HG03280 (cell line): ENCODE data around the gene SRGAP2.
A peak's percentile ranks its signal among the peaks of the same experiment; 100 is the strongest.
"Not testable (repeated sequence)": the region's sequence is repeated elsewhere in the genome, so short reads cannot be mapped to it uniquely, and the experiment has no call there.

Experiments used
- ATAC-seq: cut with Tn5 transposase; IDR thresholded peaks from one replicate; pipeline ENCODE4 v1.9.1; 2021; ENCODE audit warnings: mild to moderate bottlenecking, moderate library complexity; ENCODE audit not compliant: unreplicated experiment

Gene SRGAP2

DNA sequence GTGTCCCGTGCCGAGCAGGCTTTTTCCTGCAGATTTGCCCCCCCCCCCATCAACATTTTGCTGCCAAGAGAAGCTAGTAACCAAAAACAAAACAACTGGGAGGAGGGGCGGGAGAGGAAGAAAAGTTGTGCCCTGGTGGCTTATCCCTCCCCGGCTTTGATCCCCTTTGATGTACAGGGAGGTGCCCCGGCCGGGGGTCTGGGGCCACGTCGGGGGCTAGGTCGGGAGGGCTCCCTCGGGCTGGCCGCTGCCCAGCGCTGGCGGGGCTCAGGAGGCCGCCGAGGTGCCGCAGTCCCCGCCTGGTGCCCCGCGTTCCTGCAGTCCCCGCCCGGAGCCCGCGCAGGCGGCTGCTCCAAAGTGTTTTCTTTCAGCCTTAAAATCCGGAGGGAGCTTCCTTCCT is 1.5 kb downstream of the SRGAP2 start:
- not testable (repeated sequence) for ATAC-seq

DNA sequence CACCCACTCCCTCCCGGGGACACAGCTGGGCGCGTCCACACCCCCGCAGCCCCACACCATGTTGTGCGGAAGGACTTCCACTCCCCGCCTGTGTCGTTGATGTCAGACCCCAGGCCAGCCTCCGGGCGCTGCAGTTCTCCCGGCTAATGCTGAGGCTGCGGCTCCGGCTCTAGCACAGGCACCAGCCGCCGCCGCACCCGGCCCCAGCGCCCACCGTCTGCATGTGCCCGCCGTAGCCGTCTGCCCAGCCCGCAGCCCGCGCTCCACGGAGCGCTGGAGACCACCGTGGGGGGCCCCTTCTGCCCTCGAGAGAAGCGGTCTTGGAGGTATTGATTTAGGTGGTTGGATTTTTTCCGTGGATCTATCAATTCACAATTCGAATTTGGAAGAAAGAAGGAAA is 2.2 kb downstream of the SRGAP2 start:
- ATAC-seq, result not testable (repeated sequence)

DNA sequence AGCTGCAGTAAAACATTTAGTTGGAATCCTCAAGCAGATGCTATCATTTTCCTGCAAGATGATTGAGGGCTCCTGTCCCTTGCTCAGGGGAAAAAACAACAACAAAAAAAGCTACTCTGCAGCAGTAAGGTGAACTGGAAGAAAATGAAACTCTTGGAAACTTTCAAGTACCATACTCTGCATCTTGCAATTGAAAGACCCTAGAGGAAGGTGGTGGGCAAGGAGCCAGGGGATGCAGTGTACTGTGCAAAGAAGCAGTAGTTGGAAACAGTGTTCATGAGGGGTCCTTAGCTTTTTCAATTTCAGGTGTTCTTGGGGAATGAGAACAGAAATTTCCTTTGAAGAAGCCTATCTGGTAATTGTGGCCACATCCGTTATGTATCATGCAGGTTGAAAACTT is 7.5 kb downstream of the SRGAP2 start:
- ATAC-seq, result not testable (repeated sequence)

DNA sequence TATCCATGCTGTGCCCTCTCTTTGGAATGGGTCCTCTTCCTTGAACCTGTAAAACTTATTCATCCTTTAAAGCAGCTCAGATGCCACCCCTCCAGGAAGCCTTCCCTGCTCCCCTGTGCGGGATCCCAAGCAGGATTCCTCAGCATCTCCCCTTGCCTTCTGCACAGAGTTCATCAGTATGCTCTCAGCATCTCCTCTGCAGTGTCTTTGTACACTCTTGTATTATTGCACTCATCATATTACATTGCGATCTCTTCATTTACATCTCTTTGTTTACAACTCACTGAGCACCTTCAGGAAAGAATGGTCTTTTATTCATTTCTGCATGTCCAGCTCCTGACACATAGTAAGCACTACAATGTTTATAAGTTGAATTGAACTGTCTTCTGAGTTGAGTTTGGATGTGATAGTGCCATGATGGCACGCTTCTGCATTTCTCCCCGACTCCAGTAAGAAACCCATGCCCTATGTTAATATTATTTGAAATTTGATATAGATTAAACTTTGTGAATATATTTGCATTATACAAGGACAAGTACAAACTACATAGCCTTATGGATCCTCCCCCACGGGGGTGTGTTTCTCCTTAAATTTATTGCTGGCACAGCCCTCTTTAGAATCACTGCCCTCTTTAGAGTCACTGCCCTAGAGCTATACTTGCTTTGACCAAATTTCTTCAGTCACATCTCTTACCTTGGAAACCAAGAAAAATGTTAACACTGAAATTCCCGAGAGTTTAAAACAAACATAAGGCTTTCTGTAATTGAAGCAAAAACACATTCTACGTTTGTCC is 12.5 kb downstream of the SRGAP2 start:
- ATAC-seq, result not testable (repeated sequence)

DNA sequence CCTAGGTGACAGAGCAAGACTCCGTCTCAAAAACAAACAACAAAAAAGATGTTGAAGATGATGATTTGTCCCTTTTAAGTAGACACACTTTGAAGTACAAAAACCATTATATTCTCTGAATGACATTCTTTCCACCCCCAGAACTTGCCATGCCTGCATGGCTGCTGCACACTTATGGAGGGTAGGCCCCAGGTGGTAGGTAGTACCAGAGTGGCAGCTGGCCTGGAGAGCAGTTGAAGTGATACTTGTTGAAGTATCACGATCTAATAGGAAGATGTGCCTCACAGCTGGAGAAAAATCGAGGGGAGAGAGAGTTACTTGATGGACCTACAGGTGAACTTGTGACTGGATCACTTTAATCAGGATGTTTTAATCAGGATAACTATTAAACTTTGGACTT is 14.9 kb downstream of the SRGAP2 start:
- not testable (repeated sequence) for ATAC-seq

DNA sequence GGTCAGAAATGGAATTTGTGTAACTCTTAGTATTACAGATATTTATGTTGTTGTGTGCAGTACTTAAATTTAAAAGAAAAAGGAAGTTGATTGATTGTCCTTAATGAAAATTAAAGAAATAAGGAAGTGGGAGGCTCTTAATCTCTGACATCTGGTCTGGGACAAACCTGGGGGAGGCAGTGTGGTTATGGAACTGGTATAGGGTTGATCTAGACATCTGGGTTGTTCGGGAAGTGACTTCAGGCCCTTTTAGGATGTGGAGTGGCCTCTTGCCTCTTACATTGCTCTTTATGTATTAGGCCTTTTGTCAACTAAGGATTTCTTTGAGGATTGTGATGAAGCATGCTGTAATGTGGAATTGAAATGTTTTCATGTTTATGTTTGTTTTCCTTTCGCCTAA is 15.4 kb downstream of the SRGAP2 start:
- not testable (repeated sequence) for ATAC-seq

GRCh38 chr1:206219514-206220331 is 16.4 kb downstream of the SRGAP2 start:
- not testable (repeated sequence) for ATAC-seq

- ATAC-seq, result not testable (repeated sequence)
Measured at GRCh38 chr1:206220332-206221000, 17.1 kb downstream of the SRGAP2 start.

- ATAC-seq, result not testable (repeated sequence)
Measured at GRCh38 chr1:206221585-206221984, 18.2 kb downstream of the SRGAP2 start.

DNA sequence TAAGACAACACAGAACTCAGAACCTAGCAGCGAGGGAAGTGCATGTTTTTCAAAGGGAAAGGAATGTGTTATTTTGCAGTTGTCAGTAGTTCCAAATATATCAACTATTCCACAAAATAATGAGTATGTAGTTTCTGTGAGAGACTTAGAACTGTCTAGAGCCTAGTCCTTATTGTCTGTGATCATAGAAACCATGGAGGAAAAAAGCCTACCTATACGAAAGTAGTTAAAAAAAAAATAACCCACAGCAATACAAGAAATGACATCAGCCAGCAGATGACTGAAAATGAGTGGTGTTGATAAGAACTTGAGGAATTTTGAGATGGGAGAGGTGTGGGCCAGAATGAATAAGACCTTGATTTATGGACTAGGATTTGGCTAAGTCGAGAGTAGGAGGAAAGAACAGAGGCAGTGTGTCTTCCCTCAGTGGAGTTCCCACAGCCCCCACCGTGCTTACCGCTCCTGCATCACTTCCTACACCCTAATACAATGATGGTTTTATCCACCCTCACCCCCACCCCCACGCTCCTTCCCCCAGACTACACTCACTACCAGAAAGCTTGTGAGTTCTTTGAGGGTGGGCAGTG is 20.9 kb downstream of the SRGAP2 start:
- ATAC-seq, result not testable (repeated sequence)

- ATAC-seq, result not testable (repeated sequence)
Measured at GRCh38 chr1:206225386-206225785, 22.0 kb downstream of the SRGAP2 start.

DNA sequence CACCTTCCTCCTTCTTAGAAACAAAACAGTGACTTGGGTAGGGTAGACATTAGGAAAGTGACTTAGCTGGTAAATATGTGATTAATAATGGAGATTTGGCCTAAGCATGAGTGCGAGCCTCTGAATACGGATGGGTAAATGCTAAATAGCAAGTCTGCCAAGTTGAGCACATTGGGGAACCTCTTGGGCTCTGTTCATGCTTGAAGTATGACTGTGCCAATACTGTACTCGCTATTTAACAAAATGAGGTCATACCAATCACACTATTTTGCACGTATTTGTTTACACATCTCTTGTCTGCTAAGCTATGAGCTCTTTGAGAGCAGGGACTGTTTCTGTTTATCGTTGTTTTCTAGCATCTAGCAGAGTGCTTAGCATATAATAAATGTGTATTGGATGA is 23.5 kb downstream of the SRGAP2 start:
- not testable (repeated sequence) for ATAC-seq

DNA sequence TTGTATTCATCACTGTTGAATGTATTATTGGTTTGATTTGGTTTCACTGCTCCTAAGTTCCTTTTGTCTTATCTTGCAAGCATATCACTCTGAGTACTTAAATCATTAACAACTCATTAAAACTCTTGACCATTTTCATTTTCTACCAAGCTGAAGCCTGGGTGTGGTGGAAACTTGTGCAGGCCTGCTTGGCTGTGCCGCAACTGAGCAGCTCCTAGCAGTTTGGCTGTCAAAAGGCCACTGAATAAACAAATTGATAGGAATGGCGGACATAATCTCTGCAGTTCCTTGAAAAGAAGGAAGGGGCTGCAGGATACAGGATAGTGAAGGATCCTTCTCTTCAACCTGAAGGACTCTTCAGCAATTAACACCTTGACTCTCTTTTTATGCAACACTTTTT is 25.9 kb downstream of the SRGAP2 start:
- not testable (repeated sequence) for ATAC-seq

GRCh38 chr1:206231989-206232388 is 28.6 kb downstream of the SRGAP2 start:
- not testable (repeated sequence) for ATAC-seq

DNA sequence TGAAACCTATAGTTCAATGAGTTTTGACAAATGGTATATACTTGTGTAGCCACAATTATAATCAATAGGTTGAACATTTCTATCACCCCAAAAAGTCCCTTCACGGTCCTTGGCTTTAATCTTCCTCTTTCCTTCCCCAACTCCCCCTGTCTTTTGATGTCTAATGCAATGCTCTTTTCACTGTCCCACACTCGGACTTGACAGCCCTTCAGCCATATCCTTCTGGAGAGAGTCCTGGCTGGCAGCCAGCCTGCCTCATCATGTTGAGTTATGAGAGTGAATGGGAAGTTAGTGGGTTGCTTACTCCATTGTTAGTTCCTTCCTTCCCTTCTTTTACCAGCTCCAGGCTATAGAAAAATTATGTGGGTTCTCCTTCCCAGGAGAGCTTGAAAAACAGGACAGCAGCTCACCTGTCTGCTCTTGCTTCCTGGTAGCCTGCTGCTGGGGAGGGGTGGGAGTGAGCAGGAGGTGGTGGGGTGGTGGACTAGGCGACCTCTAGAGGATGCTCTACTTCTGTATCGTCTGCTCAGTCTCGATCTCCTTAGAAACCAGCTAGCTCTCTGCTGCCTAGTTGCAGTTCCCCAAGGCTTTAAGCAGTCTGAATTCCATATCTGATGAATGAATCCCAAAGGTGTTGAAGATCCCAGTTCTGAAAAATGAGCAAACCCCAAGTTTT is 29.8 kb downstream of the SRGAP2 start:
- ATAC-seq, result peak; percentile 59

GRCh38 chr1:206234189-206234916 is 31.0 kb downstream of the SRGAP2 start:
- not testable (repeated sequence) for ATAC-seq

GRCh38 chr1:206235190-206235589 is 31.8 kb downstream of the SRGAP2 start:
- ATAC-seq, result not testable (repeated sequence)

DNA sequence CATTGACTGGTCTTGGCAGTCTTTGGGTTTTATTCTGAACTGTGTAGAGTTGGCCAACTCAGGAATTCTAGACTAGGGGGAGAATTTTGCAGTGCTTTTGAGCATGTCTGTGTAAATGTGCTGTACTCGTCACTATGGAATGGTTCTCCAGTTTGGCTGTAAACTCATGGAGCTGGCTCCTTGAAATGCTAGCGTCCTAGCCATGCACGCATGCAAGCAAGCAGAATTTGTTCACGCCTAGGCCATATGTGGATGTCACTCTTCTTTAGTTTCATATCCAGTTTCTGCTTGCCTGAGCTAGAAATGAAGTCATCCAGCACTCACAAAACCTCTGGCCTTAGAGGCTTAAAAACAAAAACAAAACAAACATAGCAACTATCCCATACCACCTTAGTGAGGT is 36.9 kb downstream of the SRGAP2 start:
- ATAC-seq, result peak; percentile 74

DNA sequence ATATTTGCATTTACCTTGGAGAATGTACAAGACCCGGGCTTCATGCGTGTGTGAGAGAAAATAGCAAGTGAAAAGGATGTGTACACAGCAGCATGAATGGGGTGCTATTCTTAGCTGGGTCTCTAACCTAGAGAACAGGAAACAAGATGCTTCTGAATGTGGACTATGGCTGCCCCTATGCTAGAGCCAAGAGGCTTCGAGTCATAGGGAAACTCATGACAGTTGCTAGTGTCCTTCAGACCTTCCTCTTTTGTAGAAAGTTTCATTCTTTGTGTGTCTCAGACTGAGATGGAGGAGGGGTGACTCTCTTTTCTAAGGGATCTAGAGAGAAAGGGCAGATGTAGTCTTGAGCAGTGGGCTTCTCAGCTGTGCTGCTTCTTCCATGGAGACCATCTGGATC is 40.0 kb downstream of the SRGAP2 start:
- peak; percentile 92 for ATAC-seq

- not testable (repeated sequence) for ATAC-seq
Measured at GRCh38 chr1:206245479-206245878, 42.1 kb downstream of the SRGAP2 start.
